ENCODE data around the gene ARID2.

ARID2 gene, protein sequence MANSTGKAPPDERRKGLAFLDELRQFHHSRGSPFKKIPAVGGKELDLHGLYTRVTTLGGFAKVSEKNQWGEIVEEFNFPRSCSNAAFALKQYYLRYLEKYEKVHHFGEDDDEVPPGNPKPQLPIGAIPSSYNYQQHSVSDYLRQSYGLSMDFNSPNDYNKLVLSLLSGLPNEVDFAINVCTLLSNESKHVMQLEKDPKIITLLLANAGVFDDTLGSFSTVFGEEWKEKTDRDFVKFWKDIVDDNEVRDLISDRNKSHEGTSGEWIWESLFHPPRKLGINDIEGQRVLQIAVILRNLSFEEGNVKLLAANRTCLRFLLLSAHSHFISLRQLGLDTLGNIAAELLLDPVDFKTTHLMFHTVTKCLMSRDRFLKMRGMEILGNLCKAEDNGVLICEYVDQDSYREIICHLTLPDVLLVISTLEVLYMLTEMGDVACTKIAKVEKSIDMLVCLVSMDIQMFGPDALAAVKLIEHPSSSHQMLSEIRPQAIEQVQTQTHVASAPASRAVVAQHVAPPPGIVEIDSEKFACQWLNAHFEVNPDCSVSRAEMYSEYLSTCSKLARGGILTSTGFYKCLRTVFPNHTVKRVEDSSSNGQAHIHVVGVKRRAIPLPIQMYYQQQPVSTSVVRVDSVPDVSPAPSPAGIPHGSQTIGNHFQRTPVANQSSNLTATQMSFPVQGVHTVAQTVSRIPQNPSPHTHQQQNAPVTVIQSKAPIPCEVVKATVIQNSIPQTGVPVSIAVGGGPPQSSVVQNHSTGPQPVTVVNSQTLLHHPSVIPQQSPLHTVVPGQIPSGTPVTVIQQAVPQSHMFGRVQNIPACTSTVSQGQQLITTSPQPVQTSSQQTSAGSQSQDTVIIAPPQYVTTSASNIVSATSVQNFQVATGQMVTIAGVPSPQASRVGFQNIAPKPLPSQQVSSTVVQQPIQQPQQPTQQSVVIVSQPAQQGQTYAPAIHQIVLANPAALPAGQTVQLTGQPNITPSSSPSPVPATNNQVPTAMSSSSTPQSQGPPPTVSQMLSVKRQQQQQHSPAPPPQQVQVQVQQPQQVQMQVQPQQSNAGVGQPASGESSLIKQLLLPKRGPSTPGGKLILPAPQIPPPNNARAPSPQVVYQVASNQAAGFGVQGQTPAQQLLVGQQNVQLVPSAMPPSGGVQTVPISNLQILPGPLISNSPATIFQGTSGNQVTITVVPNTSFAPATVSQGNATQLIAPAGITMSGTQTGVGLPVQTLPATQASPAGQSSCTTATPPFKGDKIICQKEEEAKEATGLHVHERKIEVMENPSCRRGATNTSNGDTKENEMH (N-terminal part only)

DNA sequence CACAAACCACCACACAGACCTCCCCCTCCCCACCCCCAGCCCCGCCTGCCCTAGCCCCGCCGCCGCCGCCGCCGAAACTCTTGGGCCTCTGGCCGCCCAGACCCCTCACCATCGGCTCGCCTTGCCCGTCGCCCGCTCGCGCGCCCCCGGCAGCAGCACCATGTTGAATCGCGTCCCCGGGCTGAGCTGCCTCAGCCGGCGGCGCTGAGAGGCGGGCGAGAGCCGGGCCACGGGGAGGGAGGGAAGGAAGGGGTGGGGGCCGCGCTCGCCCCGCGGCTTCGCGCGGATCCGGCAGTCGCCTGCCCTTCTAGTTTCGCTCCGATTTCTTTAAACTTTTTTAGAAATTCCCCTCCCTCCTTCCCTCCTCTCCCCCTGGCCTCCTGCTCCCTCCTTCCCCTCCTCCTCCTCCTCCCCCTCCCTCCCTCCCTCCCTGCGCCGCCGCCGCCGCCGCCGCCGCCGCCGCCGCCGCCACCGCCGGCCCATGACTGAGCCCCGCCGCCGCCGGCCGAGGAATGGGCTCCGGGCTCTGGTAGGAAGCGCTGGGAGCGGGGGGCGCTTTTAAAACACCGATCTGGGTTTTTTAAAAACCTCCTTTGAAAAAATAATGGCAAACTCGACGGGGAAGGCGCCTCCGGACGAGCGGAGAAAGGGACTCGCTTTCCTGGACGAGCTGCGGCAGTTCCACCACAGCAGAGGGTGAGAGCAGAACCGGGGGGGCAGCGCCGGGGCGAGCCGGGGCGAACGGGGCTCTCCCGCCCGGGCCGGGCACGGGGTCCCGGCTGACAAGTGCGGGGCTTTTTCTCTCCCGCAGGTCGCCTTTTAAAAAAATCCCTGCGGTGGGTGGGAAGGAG lies at the start of gene ARID2:
Gene ARID2, plus strand, starts transcription at position 474 of the 851 bp plus-strand sequence. Its CDS starts 131 bp downstream, at position 605.
- DNase-seq (ENCODE audit: low spot score) (peak; percentile 31), FAIRE-seq (no peak)

- DNase-seq (ENCODE audit: low spot score) (no peak), FAIRE-seq (no peak)
Measured at GRCh38 chr12:45680362-45680761, 49.1 kb upstream of the ARID2 start.

DNA sequence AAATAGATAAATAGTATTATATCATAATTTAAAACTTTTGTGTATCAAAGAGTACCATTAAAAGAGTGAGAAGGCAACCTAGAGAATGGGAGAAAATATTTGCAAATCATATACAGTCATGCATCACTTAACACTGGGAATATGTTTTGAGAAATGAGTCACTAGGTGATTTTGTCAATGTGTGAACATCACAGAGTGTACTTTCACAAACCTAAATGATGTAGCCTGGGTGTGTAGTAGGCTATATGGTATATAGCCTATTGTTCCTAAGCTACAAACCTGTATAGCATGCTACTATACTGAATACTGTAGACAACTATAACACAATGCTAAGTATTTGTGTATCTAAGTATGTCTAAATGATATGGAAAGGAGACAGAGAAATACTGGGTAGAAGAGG lies 48.0 kb upstream of the ARID2 start:
- FAIRE-seq (no peak), DNase-seq (ENCODE audit: low spot score) (no peak)

- no peak for FAIRE-seq
- DNase-seq (ENCODE audit: low spot score), result no peak
Measured at GRCh38 chr12:45685680-45686079, 43.8 kb upstream of the ARID2 start.

- FAIRE-seq, result no peak
- DNase-seq (ENCODE audit: low spot score), result no peak
Measured at GRCh38 chr12:45687081-45688015, 42.2 kb upstream of the ARID2 start.

GRCh38 chr12:45688183-45688582 lies 41.3 kb upstream of the ARID2 start:
- DNase-seq (ENCODE audit: low spot score), result no peak
- no peak for FAIRE-seq

DNA sequence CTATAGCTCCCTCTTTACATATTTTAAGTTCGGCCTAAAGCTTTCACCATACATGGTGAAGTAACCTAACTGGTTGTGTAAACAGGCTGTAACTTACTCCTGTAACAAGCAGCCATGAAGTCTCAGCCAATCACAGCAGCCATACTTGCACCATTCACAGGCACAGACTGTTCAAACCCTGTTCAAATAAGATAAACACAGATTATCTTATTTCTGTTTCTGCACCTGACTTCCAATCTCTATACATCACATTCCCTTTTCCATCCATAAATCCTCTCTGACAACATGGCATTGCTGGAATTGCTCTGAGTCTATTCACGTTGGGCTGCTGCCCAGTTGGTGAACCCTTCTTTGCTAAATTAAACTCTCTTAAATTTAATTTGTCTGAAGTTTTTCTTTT lies 34.5 kb upstream of the ARID2 start:
- DNase-seq (ENCODE audit: low spot score) (no peak), FAIRE-seq (no peak)

GRCh38 chr12:45695606-45696005 lies 33.9 kb upstream of the ARID2 start:
- no peak for DNase-seq (ENCODE audit: low spot score)
- no peak for FAIRE-seq

DNA sequence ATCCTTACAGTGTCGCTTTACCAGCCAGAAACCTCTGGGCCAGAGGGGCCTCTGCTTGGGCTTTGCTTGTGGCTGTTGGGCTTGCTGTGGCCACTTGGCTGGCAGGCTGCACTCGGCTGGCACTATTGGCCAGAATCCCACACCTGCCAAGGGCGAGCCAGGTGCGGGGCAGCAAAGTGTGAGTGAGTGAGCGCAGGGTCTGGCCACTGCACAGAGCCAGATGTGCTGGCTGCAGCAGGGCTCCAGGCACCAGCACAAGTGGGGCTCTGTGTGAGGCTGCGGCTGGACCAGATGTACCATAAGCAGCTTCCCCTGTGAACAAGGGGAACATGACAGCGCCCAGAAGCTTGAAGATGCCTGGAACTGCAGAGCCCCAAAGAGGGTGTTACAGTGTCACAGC lies 33.5 kb upstream of the ARID2 start:
- FAIRE-seq (no peak), DNase-seq (ENCODE audit: low spot score) (no peak)

GRCh38 chr12:45697371-45697770 lies 32.1 kb upstream of the ARID2 start:
- FAIRE-seq (no peak), DNase-seq (ENCODE audit: low spot score) (no peak)

- DNase-seq (ENCODE audit: low spot score) (no peak), FAIRE-seq (no peak)
Measured at GRCh38 chr12:45701296-45701695, 28.2 kb upstream of the ARID2 start.

- peak; percentile 16 for DNase-seq (ENCODE audit: low spot score)
- FAIRE-seq, result no peak
Measured at GRCh38 chr12:45703942-45704341, 25.6 kb upstream of the ARID2 start.

- FAIRE-seq, result no peak
- no peak for DNase-seq (ENCODE audit: low spot score)
Measured at GRCh38 chr12:45704968-45705367, 24.5 kb upstream of the ARID2 start.

GRCh38 chr12:45705404-45705803 lies 24.1 kb upstream of the ARID2 start:
- FAIRE-seq (no peak), DNase-seq (ENCODE audit: low spot score) (no peak)

GRCh38 chr12:45707241-45707857 lies 22.2 kb upstream of the ARID2 start:
- DNase-seq (ENCODE audit: low spot score), result no peak
- FAIRE-seq, result no peak

DNA sequence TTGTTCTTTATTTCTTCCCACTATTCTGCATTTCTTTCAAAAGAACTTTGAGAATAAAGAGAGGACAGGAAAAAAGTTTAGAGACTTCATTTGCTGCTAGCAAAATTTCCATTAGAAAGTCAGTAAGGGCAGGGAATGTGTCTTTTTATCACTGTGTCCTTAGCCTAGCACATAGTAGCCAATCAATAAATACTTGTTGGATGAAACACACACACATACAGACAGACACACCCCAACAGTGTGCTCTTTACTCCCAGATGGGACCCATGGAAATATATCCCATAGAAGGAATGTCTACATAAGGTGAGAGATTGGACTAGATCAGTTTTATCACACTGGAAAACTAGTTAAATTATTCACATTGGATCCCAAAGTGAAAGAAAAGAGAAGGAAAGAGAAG lies 21.1 kb upstream of the ARID2 start:
- FAIRE-seq (no peak), DNase-seq (ENCODE audit: low spot score) (no peak)

- FAIRE-seq (no peak), DNase-seq (ENCODE audit: low spot score) (no peak)
Measured at GRCh38 chr12:45708901-45709300, 20.6 kb upstream of the ARID2 start.

DNA sequence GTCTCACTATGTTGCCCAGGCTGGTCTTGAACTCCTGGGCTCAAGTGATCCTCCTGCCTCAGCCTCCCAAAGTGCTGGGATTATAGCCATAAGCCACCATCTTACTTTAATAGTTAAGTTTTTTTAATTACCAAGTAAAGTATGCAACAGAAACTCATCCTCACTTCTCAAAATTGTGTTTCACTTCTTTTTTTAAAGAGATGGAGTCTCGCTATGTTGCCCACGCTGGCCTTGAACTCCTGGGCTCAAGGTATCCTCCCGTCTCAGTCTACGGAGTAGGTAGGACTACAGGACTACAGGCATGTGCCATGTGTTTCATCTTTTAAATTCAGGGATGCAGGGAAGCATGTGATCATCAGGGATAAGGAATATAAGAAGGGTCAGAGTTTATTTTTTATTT lies 17.2 kb upstream of the ARID2 start:
- no peak for FAIRE-seq

GRCh38 chr12:45713078-45713477 lies 16.4 kb upstream of the ARID2 start:
- FAIRE-seq (no peak), DNase-seq (ENCODE audit: low spot score) (no peak)

More for the DNA sequence above, 17.2 kb upstream of the ARID2 start:
- DNase-seq (ENCODE audit: low spot score), result no peak
